PC-9 (cell line): ENCODE data around the gene MKI67. TPM values are rescaled to one million over a fixed set of nuclear protein-coding genes. Genes with fewer than 3 reads are reported as not detected.
A peak's percentile ranks its signal among the peaks of the same experiment; 100 is the strongest.

Source experiments
- BruUV-seq: library from RNA; stranded (reverse); fragments of 400-500 nt; replicated peaks from 2 replicates; lab custom pipeline; 2021; lab: Mats Ljungman, UMichigan
- CTCF ChIA-PET: fragments of 300-600 bp; sonication (Branson Sonifier 250); formaldehyde crosslinking; loops from one replicate; lab custom pipeline; 2022; ENCODE audit warnings: antibody characterized with exemption; lab: Charles Lee
- POLR2A ChIA-PET: fragments of 300-600 bp; sonication (Branson Sonifier 250); formaldehyde crosslinking; loops from one replicate; lab custom pipeline; 2022; ENCODE audit warnings: antibody characterized with exemption; ENCODE audit not compliant: unreplicated experiment; lab: Charles Lee
- DNase-seq, 2 experiments: peaks; one replicate each; pipeline versions ENCODE4 v3.0.0 to v3.0.0-alpha.2; 2015 to 2022; ENCODE audit warnings: mixed read lengths in 1 of 2
- H2AFZ ChIP-seq: fragments of 200-600 bp; sonication (generic); 2 replicates; pipeline ENCODE4 v1.8.1; 2017; ENCODE audit warnings: antibody characterized with exemption
- H3F3A ChIP-seq: fragments of 200-600 bp; sonication (generic); 2 replicates; pipeline ENCODE4 v1.8.1; 2017; ENCODE audit warnings: antibody characterized with exemption, mild to moderate bottlenecking, low read depth; ENCODE audit not compliant: insufficient read depth
- H3K27ac ChIP-seq: fragments of 200-600 bp; sonication (generic); 2 replicates; pipeline ENCODE4 v1.6.1; 2016; ENCODE audit warnings: mixed run types
- H3K27me3 ChIP-seq: fragments of 200-600 bp; sonication (generic); 2 replicates; pipeline ENCODE4 v1.6.1; 2016; ENCODE audit warnings: low read depth, mixed run types; ENCODE audit not compliant: insufficient read depth
- H3K36me3 ChIP-seq: fragments of 200-600 bp; sonication (generic); 2 replicates; pipeline ENCODE4 v1.6.1; 2016; ENCODE audit warnings: low read depth, mixed run types
- H3K4me1 ChIP-seq: fragments of 200-600 bp; sonication (generic); replicated peaks from 2 replicates; pipeline ENCODE4 v1.6.1; 2016; ENCODE audit warnings: mixed run types; ENCODE audit not compliant: insufficient read depth
- H3K4me2 ChIP-seq: fragments of 200-600 bp; sonication (generic); 2 replicates; pipeline ENCODE4 v1.6.1; 2017; ENCODE audit warnings: mixed run types
- H3K4me3 ChIP-seq: fragments of 200-600 bp; sonication (generic); 2 replicates; pipeline ENCODE4 v1.6.1; 2016; ENCODE audit warnings: mixed run types
- H3K79me2 ChIP-seq: fragments of 200-600 bp; sonication (generic); 2 replicates; pipeline ENCODE4 v1.6.1; 2017; ENCODE audit warnings: low read depth, mixed run types
- H3K9me2 ChIP-seq: fragments of 200-600 bp; sonication (generic); 2 replicates; pipeline ENCODE4 v1.8.1; 2017; ENCODE audit warnings: mild to moderate bottlenecking; ENCODE audit not compliant: insufficient read depth
- H3K9me3 ChIP-seq: fragments of 200-600 bp; sonication (generic); 2 replicates; pipeline ENCODE4 v1.8.1; 2016; ENCODE audit warnings: low read depth; ENCODE audit not compliant: insufficient read depth
- H4K20me1 ChIP-seq: fragments of 200-600 bp; sonication (generic); 2 replicates; pipeline ENCODE4 v1.8.1; 2017; ENCODE audit not compliant: insufficient read depth
- EZH2 ChIP-seq: fragments of 200-600 bp; sonication (generic); IDR thresholded peaks from 2 replicates; pipeline ENCODE4 v1.8.0; 2017; ENCODE audit warnings: antibody characterized with exemption, low read depth
- intact Hi-C: fragments of 100-400 bp; cut with micrococcal nuclease; formaldehyde crosslinking; loops from one replicate; pipeline ENCODE4 v1.10.0; 2022; ENCODE audit not compliant: unreplicated experiment
- total RNA-seq: library from RNA; stranded (reverse); gene quantifications from 2 replicates; pipeline ENCODE4 v1.2.3, GENCODE V29; 2021
- TF ChIP-seq, protein P1 (sequence below): fragments of 200-600 bp; sonication (generic); conservative IDR thresholded peaks from 2 replicates; pipeline ENCODE4 v1.6.1; 2017; ENCODE audit warnings: mixed run types, antibody characterized with exemption, mild to moderate bottlenecking, moderate library complexity

MKI67 gene
- total RNA-seq, 1 experiment from 2014 or later: 114 TPM

DNA sequence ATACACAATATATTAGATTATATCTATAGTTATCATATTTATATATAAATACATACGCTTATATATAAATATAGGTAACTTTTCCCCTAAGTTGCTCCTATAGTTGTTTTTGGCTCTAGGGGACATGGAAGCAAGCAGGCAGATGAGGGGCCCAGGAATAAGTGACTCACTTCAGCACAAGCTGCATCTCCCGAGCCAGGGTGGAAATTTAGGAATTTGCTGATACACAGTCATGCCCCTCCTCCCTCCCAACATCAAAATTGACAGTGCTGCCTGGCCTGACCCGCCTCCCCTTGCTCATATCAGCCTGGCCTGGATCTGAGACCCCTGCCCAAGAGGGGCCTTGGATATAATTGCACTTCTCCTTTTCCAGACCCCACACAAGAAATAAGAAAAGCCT, 33.8 kb downstream of the MKI67 start:
- H3K79me2 ChIP-seq: no peaks in the 10 kb centered on the region
- no peak overlapping the region for H2AFZ ChIP-seq
- TF ChIP-seq, protein P1, sequence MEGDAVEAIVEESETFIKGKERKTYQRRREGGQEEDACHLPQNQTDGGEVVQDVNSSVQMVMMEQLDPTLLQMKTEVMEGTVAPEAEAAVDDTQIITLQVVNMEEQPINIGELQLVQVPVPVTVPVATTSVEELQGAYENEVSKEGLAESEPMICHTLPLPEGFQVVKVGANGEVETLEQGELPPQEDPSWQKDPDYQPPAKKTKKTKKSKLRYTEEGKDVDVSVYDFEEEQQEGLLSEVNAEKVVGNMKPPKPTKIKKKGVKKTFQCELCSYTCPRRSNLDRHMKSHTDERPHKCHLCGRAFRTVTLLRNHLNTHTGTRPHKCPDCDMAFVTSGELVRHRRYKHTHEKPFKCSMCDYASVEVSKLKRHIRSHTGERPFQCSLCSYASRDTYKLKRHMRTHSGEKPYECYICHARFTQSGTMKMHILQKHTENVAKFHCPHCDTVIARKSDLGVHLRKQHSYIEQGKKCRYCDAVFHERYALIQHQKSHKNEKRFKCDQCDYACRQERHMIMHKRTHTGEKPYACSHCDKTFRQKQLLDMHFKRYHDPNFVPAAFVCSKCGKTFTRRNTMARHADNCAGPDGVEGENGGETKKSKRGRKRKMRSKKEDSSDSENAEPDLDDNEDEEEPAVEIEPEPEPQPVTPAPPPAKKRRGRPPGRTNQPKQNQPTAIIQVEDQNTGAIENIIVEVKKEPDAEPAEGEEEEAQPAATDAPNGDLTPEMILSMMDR: no peak
- no peak for TF ChIP-seq EZH2
- no peak for DNase-seq
- no peak overlapping the region for H3K4me2 ChIP-seq
- H3K9me2 ChIP-seq: no peaks in the 10 kb centered on the region
- H3K4me1 ChIP-seq: no peaks in the 10 kb centered on the region
- no peak overlapping the region for H3K4me3 ChIP-seq
- no peak overlapping the region for H3K27ac ChIP-seq
- intact Hi-C loops: no loop called here
- peaks cover 7% of the 10 kb centered on the region; the same call in 1 of the 2 replicates for H3F3A ChIP-seq
- no peaks in the 10 kb centered on the region for H4K20me1 ChIP-seq
- BruUV-seq: no TSS peak
- ChIA-PET CTCF (interaction anchor here (0.6 kb wide), 1 partner anchor 9 kb away, joined by 4 read pairs; no protein-coding TSS in a partner anchor), POLR2A (no interaction called here)
- no peaks in the 10 kb centered on the region for H3K9me3 ChIP-seq
- H3K27me3 ChIP-seq: no peaks in the 10 kb centered on the region
- no peaks in the 10 kb centered on the region for H3K36me3 ChIP-seq

DNA sequence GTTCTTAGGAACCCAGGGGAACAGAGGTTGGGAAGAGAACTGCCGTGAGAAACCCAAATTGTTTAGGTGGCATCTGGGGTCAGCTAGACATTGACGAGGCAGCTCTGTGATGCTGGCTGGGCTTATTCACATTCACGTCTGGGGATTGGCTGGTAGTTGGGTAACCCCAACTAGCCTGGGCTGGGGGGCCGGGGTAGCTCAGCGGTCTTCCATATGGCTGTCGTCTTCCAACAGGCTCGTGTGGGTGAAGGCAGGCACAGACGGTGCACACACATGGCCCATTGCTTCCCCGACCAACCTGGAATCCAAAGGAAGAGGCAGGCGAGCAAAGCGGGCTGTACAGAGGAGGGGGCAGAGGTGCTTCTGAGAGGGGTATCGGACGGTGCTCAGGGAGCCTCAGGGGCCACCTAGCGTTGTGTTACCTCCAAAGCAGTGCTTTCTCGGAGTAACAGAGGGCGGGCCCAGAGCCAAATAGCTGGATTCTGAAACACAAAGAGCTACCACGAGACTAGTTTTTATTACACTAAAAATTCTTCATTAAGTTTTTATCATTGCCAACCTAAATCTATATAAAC, 34.5 kb downstream of the MKI67 start:
- Histone ChIP-seq H4K20me1 (no peaks in the 10 kb centered on the region), H3K4me2 (no peak overlapping the region), H3F3A (peaks cover 7% of the 10 kb centered on the region; the same call in 1 of the 2 replicates), H3K4me3 (no peak overlapping the region), H3K79me2 (no peaks in the 10 kb centered on the region), H3K27me3 (no peaks in the 10 kb centered on the region), H3K9me3 (no peaks in the 10 kb centered on the region), H3K36me3 (no peaks in the 10 kb centered on the region), H3K4me1 (no peaks in the 10 kb centered on the region), H3K27ac (no peak overlapping the region), H3K9me2 (no peaks in the 10 kb centered on the region), H2AFZ (no peak overlapping the region)
- ChIA-PET CTCF (interaction anchor here (0.6 kb wide), 1 partner anchor 9 kb away, joined by 4 read pairs; no protein-coding TSS in a partner anchor), POLR2A (no interaction called here)
- BruUV-seq: no TSS peak
- DNase-seq: no peak
- no peak for TF ChIP-seq EZH2
- intact Hi-C loops: no loop called here

DNA sequence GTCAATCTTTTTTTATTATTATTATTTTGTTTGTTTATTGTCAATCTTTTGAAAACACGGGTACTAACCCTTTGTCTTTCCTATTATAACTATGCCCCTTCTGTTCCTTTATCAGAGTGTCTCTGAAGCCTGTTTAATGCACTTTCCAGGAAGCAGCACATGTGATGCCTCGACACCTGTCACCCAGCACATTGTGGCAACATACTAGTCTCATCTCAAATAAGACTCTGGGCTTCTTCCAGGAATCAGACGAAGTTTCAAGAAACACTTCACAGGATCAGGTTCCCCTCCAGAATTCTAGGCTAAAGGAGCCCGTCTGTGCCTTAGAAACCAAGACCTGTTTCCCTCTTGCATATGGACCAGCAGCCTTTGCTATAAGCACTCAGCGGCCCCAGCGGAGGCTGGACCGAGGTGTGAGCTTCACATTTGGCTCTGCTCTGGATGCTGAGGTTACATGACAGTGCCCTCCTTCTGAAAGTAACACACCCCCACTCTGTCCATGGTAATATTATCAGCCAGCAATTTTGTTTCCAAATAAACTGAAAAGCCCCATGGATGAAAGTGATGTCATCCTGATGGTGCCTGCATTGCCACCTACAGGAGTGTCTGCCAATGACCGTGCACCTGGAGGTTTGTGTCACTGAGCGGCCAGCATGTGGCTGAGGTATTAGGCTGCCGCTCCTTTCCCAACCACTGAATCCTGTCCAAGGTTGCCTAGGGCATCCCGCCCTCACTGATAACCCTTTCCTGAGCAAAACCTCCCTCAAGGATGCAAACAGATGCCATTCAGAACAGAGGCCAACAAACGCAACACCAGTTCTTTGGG, 38.1 kb downstream of the MKI67 start:
- Histone ChIP-seq H3K4me3 (no peak overlapping the region), H3K9me2 (no peaks in the 10 kb centered on the region), H3K4me2 (no peak overlapping the region), H3K79me2 (no peaks in the 10 kb centered on the region), H4K20me1 (no peaks in the 10 kb centered on the region), H3K36me3 (no peaks in the 10 kb centered on the region), H3K27ac (no peak overlapping the region), H3K4me1 (no peaks in the 10 kb centered on the region), H2AFZ (no peak overlapping the region), H3K9me3 (no peaks in the 10 kb centered on the region), H3F3A (no peaks in the 10 kb centered on the region), H3K27me3 (no peaks in the 10 kb centered on the region)
- peak in 1 of 2 experiments; percentile 35 for DNase-seq
- no TSS peak for BruUV-seq
- ChIA-PET POLR2A (no interaction called here), CTCF (no interaction called here)
- intact Hi-C loops: no loop called here
- TF ChIP-seq, protein P1: no peak; the same call in 1 of the 2 replicates
- TF ChIP-seq EZH2: no peak
